ENCODE data around the gene UBN1. TPM values are rescaled to one million over a fixed set of nuclear protein-coding genes. Genes with fewer than 3 reads are reported as not detected.
"Not testable (repeated sequence)": the region's sequence is repeated elsewhere in the genome, so short reads cannot be mapped to it uniquely, and the experiment has no call there.

UBN1 gene
- total RNA-seq, 5 donors from 2014 or later (not counting 1 experiment from before 2014, with no cell fraction given): 41.8 to 53.7 (median 48.2) TPM

- no peak overlapping the region for H3K4me3 Mint-ChIP-seq
- H3K9me3 ChIP-seq: no peaks in the 10 kb centered on the region
- ATAC-seq (replicated peaks in 1 of 4) (no peak), DNase-seq (no peak)
- WGBS (ENCODE audit: insufficient coverage): 84% methylated on average over 12 of the region's 12 CpGs
- H3K9me3 Mint-ChIP-seq: no peaks in the 10 kb centered on the region
- no peaks in the 10 kb centered on the region for H3K4me1 ChIP-seq (ENCODE audit: control insufficient read depth in 1 of 2, extremely low read depth in 1 of 2, insufficient read depth in 2 of 2, low read length in 2 of 2)
- peaks cover 0 to 5% of the 10 kb centered on the region in 2 donors for H3K36me3 ChIP-seq (ENCODE audit: control insufficient read depth in 2 of 2, extremely low read depth in 1 of 2, insufficient read depth in 1 of 2, low read length in 1 of 2)
- H3K27me3 Mint-ChIP-seq: no peaks in the 10 kb centered on the region
- no peak overlapping the region for H3K27ac Mint-ChIP-seq
- no peak overlapping the region for H3K4me3 ChIP-seq (ENCODE audit: control insufficient read depth in 1 of 2, extremely low read depth in 1 of 2, low read length in 1 of 2)
- peaks cover 8% of the 10 kb centered on the region for H3K36me3 Mint-ChIP-seq
- H3K27me3 ChIP-seq (replicated peaks in 1 of 2; ENCODE audit: control insufficient read depth in 2 of 2, extremely low read depth in 1 of 2, insufficient read depth in 2 of 2, low read length in 1 of 2): peaks cover 0 to 5% of the 10 kb centered on the region in 2 experiments
- no peaks in the 10 kb centered on the region for H3K4me1 Mint-ChIP-seq
- no peak overlapping the region for H3K27ac ChIP-seq (ENCODE audit: low read length)
- ChIA-PET CTCF (no interaction called here), POLR2A (no interaction called here)
Observed at GRCh38 chr16:4891886-4892216, 44.6 kb downstream of the UBN1 start.

DNA sequence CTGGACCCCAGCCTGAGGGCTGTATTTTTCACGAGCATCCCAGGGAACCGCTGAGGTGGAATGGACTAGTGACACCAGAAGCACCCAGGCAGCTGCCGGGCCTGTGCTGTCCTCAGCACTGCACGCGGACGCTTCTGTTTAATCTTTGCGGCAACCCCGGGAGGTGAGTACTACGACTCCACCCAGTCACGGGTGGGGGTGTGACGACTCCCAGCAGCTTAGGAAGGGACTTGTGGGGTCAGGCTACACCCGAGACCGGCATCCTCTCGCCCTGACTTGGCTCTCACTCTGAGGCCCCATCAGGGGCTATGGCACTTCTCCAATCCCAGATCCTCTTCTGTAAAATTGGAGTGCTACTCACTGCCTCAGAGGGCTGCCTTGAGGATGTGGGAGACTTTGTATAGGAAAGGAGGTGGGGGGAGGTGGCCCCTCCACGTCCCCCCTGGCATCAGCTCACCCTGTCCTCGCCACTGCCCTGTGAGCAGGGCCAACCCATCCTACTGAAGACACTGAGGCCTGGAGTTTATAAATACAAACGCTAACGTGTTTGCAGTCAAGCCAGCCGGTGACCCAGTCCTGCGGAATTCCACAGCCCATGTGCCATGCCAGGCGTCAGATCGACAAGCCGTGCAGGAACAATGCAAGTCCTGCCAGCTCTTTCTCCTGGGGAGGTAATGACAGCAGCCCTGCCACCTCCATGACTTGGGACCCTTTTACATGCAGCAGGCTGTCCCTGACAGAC is 45.3 kb downstream of the UBN1 start:
- Mint-ChIP-seq H3K27ac (no peak overlapping the region), H3K4me1 (no peaks in the 10 kb centered on the region), H3K4me3 (no peak overlapping the region), H3K27me3 (no peaks in the 10 kb centered on the region), H3K9me3 (no peaks in the 10 kb centered on the region), H3K36me3 (peaks cover 4% of the 10 kb centered on the region)
- no peaks in the 10 kb centered on the region for H3K9me3 ChIP-seq
- CTCF ChIA-PET: no interaction called here
- H3K36me3 ChIP-seq (ENCODE audit: control insufficient read depth in 2 of 2, extremely low read depth in 1 of 2, insufficient read depth in 1 of 2, low read length in 1 of 2): no peaks in the 10 kb centered on the region
- WGBS (ENCODE audit: insufficient coverage): 66% methylated on average over 18 of the region's 23 CpGs
- H3K27me3 ChIP-seq (replicated peaks in 1 of 2; ENCODE audit: control insufficient read depth in 2 of 2, extremely low read depth in 1 of 2, insufficient read depth in 2 of 2, low read length in 1 of 2): peaks cover 0 to 5% of the 10 kb centered on the region in 2 experiments
- H3K27ac ChIP-seq (ENCODE audit: low read length): no peak overlapping the region
- POLR2A ChIA-PET: no interaction called here
- H3K4me1 ChIP-seq (ENCODE audit: control insufficient read depth in 1 of 2, extremely low read depth in 1 of 2, insufficient read depth in 2 of 2, low read length in 2 of 2): no peaks in the 10 kb centered on the region
- H3K4me3 ChIP-seq (ENCODE audit: control insufficient read depth in 1 of 2, extremely low read depth in 1 of 2, low read length in 1 of 2): no peak overlapping the region
- ATAC-seq (replicated peaks in 1 of 4) (no peak), DNase-seq (no peak)

GRCh38 chr16:4893103-4893862 is 46.0 kb downstream of the UBN1 start:
- POLR2A ChIA-PET: interaction anchor here in 1 of 2 donors (0.6 kb wide), 1 partner anchor 128 kb away, joined by 3 read pairs; no protein-coding TSS in a partner anchor

DNA sequence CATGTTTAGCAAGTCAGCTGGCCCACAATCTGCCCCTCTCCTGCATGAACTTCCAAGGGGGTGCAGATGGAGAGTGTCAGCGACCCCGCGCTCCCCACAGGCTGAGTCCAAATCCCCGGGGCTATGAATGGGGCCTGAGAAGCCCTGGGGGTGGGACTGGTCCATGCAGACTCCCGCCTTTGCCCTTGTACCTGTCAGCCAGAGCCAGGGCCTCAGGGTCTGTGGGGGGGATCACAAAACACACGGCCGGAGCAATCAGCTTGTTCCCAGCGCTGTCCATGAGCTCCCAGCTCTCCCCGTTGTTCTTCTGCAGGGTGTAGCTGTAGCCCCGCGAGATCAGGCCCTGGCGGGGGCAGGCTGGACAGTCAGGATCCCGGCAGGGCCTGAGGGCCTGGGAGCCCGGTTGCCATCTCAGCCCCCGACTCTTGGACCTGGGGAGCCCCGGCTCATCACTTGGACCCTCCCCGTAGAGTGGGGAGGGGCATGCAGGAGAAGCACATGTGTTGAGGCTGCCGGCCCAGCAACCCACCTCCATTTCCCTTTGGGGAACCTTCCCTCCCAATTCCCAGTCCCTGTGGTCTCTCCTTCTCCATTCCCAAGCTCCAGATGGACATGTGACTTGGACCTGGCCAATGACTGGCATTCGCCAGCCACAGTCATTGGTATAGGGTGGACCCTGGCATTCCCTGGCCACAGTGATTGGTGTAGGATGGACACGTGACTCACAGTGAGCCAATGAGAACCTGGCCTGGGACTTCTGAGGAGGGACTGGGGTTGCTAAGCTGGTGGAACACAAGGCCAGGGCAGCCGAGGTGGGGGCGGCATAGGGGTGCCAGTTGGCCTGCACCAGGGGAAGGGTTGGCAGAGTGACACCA is 47.2 kb downstream of the UBN1 start:
- DNase-seq (no peak), ATAC-seq (replicated peaks in 1 of 4) (no peak)
- no peaks in the 10 kb centered on the region for H3K36me3 ChIP-seq (ENCODE audit: control insufficient read depth in 2 of 2, extremely low read depth in 1 of 2, insufficient read depth in 1 of 2, low read length in 1 of 2)
- no peak overlapping the region for H3K27ac ChIP-seq (ENCODE audit: low read length)
- H3K27me3 ChIP-seq (replicated peaks in 1 of 2; ENCODE audit: control insufficient read depth in 2 of 2, extremely low read depth in 1 of 2, insufficient read depth in 2 of 2, low read length in 1 of 2): peaks cover 0 to 14% of the 10 kb centered on the region in 2 experiments
- POLR2A ChIA-PET: interaction anchor here in 1 of 2 donors (0.6 kb wide), 1 partner anchor 130 kb away, joined by 3 read pairs; no protein-coding TSS in a partner anchor
- no peak overlapping the region for H3K27ac Mint-ChIP-seq
- peaks cover 0 to 4% of the 10 kb centered on the region in 2 donors for H3K27me3 Mint-ChIP-seq
- CTCF ChIA-PET: interaction anchor here in 1 of 2 donors (0.5 kb wide), 1 partner anchor 1549 kb away, joined by 7 read pairs; no protein-coding TSS in a partner anchor
- H3K36me3 Mint-ChIP-seq: no peaks in the 10 kb centered on the region
- 93% methylated on average over 15 of the region's 22 CpGs for WGBS (ENCODE audit: insufficient coverage)
- H3K9me3 ChIP-seq: no peaks in the 10 kb centered on the region
- no peak overlapping the region for H3K4me3 ChIP-seq (ENCODE audit: control insufficient read depth in 1 of 2, extremely low read depth in 1 of 2, low read length in 1 of 2)
- H3K9me3 Mint-ChIP-seq: peaks cover 0 to 4% (median 0%) of the 10 kb centered on the region in 3 donors
- H3K4me1 Mint-ChIP-seq: no peaks in the 10 kb centered on the region
- H3K4me1 ChIP-seq (ENCODE audit: control insufficient read depth in 1 of 2, extremely low read depth in 1 of 2, insufficient read depth in 2 of 2, low read length in 2 of 2): no peaks in the 10 kb centered on the region
- no peak overlapping the region for H3K4me3 Mint-ChIP-seq

More at GRCh38 chr16:4893103-4893862, 46.0 kb downstream of the UBN1 start:
- Mint-ChIP-seq H3K36me3 (no peaks in the 10 kb centered on the region), H3K27ac (no peak overlapping the region), H3K4me1 (no peaks in the 10 kb centered on the region), H3K9me3 (peaks cover 0 to 2% (median 0%) of the 10 kb centered on the region in 3 donors), H3K27me3 (peaks cover 0 to 2% of the 10 kb centered on the region in 2 donors), H3K4me3 (no peak overlapping the region)
- H3K27me3 ChIP-seq (replicated peaks in 1 of 2; ENCODE audit: control insufficient read depth in 2 of 2, extremely low read depth in 1 of 2, insufficient read depth in 2 of 2, low read length in 1 of 2): peaks cover 0 to 12% of the 10 kb centered on the region in 2 experiments
- H3K36me3 ChIP-seq (ENCODE audit: control insufficient read depth in 2 of 2, extremely low read depth in 1 of 2, insufficient read depth in 1 of 2, low read length in 1 of 2): no peaks in the 10 kb centered on the region
- CTCF ChIA-PET: no interaction called here
- no peaks in the 10 kb centered on the region for H3K9me3 ChIP-seq
- no peaks in the 10 kb centered on the region for H3K4me1 ChIP-seq (ENCODE audit: control insufficient read depth in 1 of 2, extremely low read depth in 1 of 2, insufficient read depth in 2 of 2, low read length in 2 of 2)
- 93% methylated on average over 23 of the region's 26 CpGs for WGBS (ENCODE audit: insufficient coverage)
- no peak overlapping the region for H3K4me3 ChIP-seq (ENCODE audit: control insufficient read depth in 1 of 2, extremely low read depth in 1 of 2, low read length in 1 of 2)
- no peak for ATAC-seq (replicated peaks in 1 of 4)
- DNase-seq: no peak
- H3K27ac ChIP-seq (ENCODE audit: low read length): no peak overlapping the region

DNA sequence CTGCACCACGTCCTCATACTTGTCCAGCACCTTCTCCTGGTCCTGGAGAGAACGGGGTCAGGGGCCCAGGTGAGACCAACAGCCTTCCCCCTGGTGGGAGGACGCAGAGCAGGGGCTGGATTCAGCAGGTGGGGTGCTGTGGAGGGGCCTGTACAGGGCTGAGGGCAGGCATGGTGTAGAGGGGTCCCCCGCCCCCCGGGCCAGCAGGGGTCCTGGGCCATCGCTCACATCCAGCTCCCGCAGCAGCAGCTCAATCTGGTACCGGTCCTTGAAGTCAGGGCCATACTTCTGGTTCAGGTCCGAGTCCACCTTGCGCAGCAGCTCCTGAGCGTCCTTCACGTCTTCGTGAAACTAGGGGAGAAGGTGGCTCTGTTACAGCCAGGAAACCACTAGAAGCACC is 48.1 kb downstream of the UBN1 start:
- ChIA-PET POLR2A (no interaction called here), CTCF (interaction anchor here in 1 of 2 donors (0.5 kb wide), 1 partner anchor 1550 kb away, joined by 7 read pairs; no protein-coding TSS in a partner anchor)
- Histone ChIP-seq H3K4me1 (ENCODE audit: control insufficient read depth in 1 of 2, extremely low read depth in 1 of 2, insufficient read depth in 2 of 2, low read length in 2 of 2) (no peaks in the 10 kb centered on the region), H3K27ac (ENCODE audit: low read length) (no peak overlapping the region), H3K9me3 (no peaks in the 10 kb centered on the region), H3K27me3 (replicated peaks in 1 of 2; ENCODE audit: control insufficient read depth in 2 of 2, extremely low read depth in 1 of 2, insufficient read depth in 2 of 2, low read length in 1 of 2) (peaks cover 0 to 14% of the 10 kb centered on the region in 2 experiments), H3K36me3 (ENCODE audit: control insufficient read depth in 2 of 2, extremely low read depth in 1 of 2, insufficient read depth in 1 of 2, low read length in 1 of 2) (no peaks in the 10 kb centered on the region), H3K4me3 (ENCODE audit: control insufficient read depth in 1 of 2, extremely low read depth in 1 of 2, low read length in 1 of 2) (no peak overlapping the region)
- H3K9me3 Mint-ChIP-seq: peaks cover 0 to 4% (median 0%) of the 10 kb centered on the region in 3 donors
- no peaks in the 10 kb centered on the region for H3K4me1 Mint-ChIP-seq
- peaks cover 4% of the 10 kb centered on the region in 2 donors for H3K27me3 Mint-ChIP-seq
- no peak for ATAC-seq (replicated peaks in 1 of 4)
- H3K27ac Mint-ChIP-seq: no peak overlapping the region
- WGBS (ENCODE audit: insufficient coverage): 89% methylated on average over 10 of the region's 13 CpGs
- no peak for DNase-seq
- no peak overlapping the region for H3K4me3 Mint-ChIP-seq
- H3K36me3 Mint-ChIP-seq: no peaks in the 10 kb centered on the region

DNA sequence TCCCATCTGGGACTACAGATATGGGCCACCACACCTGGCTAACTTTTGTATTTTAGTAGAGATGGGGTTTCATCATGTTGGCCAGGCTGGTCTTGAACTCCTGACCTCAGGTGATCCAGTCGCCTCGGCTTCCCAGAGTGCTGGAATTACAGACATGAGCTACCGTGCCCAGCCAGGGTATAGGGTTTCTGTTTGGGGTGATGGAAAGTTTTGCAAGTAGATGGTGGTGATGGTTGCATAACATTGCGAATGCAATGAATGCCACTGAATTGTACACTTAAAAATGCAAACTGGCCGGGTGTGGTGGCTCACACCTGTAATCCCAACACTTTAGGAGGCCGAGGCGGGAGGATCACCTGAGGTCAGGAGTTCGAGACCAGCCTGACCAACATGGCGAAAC is 49.5 kb downstream of the UBN1 start:
- H3K4me1 Mint-ChIP-seq; H3K36me3 ChIP-seq (ENCODE audit: control insufficient read depth in 2 of 2, extremely low read depth in 1 of 2, insufficient read depth in 1 of 2, low read length in 1 of 2); DNase-seq; CTCF ChIA-PET; H3K4me3 Mint-ChIP-seq; H3K36me3 Mint-ChIP-seq; H3K9me3 ChIP-seq; H3K27me3 Mint-ChIP-seq; H3K4me1 ChIP-seq (ENCODE audit: control insufficient read depth in 1 of 2, extremely low read depth in 1 of 2, insufficient read depth in 2 of 2, low read length in 2 of 2); H3K27ac Mint-ChIP-seq; H3K9me3 Mint-ChIP-seq; H3K4me3 ChIP-seq (ENCODE audit: control insufficient read depth in 1 of 2, extremely low read depth in 1 of 2, low read length in 1 of 2); ATAC-seq (replicated peaks in 1 of 4); H3K27ac ChIP-seq (ENCODE audit: low read length): not testable (repeated sequence)
- POLR2A ChIA-PET: interaction anchor here in 1 of 2 donors (0.6 kb wide), 1 partner anchor 202 kb away, joined by 3 read pairs; no protein-coding TSS in a partner anchor
- 91% methylated on average over 3 of the region's 9 CpGs for WGBS (ENCODE audit: insufficient coverage)
- H3K27me3 ChIP-seq (replicated peaks in 1 of 2; ENCODE audit: control insufficient read depth in 2 of 2, extremely low read depth in 1 of 2, insufficient read depth in 2 of 2, low read length in 1 of 2): peaks cover 0 to 23% of the 10 kb centered on the region in 2 experiments
